HT-29 (cell line): ENCODE results near the gene DBN1. TPM values are rescaled to one million over a fixed set of nuclear protein-coding genes. Genes with fewer than 3 reads are reported as not detected.

Experiments used
- DNase-seq: peaks from one replicate; pipeline ENCODE4 v3.0.0-alpha.2; 2015; ENCODE audit warnings: low spot score
- total RNA-seq: library from RNA; depleted of rRNA; stranded (reverse); fragments of >200 nt; shearing (Covaris generic); gene quantifications from 2 replicates; pipeline ENCODE4 v1.2.3, GENCODE V29; 2014

Gene DBN1
- total RNA-seq, 1 experiment from 2014 or later = 12.9 TPM

DNA sequence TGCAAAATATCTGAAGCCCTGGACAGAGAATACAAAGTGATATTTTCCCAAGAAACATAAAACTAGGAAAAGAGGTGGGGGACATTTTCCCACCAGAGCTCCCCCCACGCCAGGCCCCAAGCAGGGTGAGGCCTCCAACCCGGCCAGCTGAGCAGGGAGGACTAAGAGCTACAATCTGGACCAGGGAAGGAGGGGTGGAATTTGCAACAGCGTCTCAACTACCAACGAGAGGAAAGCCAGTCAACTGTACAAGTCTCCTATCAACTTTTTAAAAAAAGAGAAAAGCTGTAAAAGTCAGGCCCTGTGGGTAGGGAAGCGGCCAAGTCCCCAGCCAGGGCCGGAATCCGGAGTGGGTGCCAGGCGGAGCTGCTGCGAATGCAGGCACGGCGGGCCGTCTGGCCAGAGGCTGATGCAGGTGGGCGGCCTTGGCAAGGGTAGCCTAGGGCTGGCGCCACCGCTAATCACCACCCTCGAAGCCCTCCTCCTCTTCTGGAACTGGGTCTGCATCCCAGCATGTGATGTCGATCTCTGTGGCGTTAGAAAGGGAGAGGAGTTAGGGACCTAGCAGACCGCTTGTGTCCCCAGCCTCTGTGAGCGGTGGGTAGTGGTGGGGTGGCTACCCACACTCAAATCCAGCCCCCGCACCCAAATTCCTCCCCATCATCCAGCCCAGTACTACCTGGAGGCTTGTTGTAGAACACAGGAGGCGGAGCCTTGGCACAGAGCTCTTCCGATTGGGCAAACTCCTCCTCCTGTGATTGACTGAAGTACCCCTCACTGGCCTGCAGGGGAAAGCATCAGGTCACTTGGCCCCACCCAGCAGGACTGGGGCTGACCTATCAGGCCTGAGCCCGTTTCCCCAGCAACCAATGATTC is 16.2 kb downstream of the DBN1 start:
- peak; percentile 95 for DNase-seq

DNA sequence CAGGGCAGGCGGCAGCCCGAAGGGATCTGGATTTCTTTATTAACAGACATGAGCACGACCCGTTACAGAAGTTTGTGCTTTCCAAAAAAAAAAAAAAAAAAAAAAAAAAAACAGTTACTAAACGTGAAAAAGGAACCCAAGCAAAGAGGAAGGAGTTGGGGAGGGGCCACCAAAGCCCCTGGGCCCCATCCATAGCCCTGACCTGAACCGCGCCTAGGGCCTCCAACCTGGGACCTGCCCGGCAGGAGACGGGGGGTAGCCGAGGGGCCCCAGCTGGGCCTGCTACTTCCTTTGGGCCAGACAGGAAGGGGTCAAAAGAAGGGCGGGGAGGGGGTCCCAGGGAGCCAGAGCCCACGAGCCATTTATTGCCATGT is 16.9 kb downstream of the DBN1 start:
- DNase-seq = no peak

DNA sequence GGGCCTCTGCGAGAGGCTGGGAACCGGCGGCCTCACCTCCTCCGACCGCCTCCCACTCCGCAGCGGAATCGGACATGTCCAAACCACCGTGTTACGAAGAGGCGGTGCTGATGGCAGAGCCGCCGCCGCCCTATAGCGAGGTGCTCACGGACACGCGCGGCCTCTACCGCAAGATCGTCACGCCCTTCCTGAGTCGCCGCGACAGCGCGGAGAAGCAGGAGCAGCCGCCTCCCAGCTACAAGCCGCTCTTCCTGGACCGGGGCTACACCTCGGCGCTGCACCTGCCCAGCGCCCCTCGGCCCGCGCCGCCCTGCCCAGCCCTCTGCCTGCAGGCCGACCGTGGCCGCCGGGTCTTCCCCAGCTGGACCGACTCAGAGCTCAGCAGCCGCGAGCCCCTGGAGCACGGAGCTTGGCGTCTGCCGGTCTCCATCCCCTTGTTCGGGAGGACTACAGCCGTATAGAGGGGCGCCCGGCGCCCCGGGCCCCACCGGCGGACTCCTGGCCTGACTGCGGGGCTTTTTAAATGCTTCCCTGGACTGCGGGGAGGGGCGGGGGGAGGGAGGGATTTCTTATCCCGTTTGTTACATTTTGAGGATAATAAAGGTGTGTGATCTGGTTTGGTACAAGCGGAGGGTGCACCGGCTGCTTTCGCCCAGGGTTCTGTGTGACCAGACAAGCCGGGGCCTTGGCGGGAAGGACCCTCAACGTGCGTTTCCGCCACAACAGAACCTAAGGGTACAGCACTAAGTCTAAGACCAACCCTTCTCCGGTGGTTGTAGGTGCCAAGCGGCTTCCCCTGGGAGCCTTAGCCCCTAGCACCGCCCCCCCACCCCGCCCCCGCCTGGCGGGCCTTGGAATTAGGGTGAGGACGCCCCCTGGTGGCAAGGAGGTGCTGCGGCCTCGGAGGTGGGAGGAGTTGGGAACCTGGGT is 17.5 kb downstream of the DBN1 start:
- DNase-seq = peak; percentile 94

DNA sequence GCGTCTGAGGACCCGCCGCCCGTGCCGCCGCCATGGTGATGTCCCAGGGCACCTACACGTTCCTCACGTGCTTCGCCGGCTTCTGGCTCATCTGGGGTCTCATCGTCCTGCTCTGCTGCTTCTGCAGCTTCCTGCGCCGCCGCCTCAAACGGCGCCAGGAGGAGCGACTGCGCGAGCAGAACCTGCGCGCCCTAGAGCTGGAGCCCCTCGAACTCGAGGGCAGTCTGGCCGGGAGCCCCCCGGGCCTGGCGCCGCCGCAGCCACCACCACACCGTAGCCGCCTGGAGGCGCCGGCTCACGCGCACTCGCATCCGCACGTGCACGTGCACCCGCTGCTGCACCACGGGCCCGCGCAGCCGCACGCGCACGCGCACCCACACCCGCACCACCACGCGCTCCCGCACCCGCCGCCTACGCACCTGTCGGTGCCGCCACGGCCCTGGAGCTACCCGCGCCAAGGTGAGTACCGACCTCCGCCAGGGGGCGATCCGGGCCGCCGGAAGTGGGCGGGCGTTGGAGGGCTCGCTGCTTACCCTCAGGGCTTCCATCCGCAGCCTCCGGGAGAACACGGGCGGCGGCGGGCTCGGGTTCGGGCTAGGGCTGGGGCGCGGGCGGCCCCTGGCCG is 18.3 kb downstream of the DBN1 start:
- DNase-seq = peak; percentile 88

DNA sequence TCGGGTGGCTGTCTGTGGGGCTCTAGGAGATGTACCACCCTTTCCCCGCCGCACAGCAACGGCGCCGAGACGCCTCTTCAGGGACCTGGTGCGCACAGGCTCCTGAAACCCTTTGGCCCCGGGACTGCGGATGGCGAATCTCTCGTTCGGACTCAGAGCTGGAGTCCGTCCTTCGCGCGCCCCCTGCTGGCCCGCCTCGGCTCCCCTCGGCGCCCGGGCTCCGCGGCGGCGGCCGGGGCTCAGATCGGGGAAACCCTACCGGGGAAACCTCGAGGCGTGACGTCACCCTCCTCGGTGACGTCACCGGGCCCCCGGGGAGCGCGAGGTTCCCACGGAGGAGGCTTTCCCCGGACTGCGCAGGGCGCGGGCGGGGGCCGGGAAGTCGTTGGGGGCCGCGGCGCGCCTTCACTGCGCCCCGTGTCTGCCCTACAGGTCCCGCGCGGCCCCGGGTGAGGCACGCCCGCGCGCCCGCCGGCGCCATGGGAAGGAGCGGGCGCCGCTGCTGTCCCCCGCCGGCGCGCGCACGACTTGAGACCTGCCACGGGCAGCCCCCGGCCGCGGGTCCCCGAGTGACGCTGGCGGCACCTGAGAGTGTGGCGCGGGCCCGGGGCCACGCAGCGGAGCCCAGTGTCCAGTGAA is 18.9 kb downstream of the DBN1 start:
- peak; percentile 94 for DNase-seq

DNA sequence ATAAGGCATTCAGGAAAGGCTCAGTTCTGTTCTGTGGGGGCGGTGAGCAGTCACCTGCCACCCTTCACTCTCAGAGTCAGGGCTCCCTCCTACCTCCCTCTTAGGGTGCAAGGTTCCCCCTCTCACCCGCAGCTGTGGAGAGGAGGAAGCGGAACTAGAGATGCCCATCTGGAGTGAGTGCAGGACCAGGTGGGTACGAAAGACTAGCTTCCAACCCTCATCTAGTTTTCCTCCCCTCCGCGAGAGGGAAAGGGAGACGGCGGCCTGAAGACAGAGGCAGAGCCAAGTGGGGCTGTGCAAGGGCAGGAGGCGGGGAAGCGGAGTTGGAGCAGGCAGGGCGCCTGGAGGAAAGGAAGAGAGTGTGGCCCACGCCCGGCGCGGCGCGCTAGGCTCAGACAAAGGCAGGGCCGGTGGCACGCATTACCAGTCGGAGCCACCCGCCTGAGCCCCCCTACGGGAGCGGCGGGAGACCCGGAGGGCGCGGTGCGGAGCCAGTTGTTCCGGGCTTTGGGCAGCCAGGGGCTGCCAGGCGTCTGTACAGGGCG is 19.5 kb downstream of the DBN1 start:
- peak; percentile 49 for DNase-seq

DNA sequence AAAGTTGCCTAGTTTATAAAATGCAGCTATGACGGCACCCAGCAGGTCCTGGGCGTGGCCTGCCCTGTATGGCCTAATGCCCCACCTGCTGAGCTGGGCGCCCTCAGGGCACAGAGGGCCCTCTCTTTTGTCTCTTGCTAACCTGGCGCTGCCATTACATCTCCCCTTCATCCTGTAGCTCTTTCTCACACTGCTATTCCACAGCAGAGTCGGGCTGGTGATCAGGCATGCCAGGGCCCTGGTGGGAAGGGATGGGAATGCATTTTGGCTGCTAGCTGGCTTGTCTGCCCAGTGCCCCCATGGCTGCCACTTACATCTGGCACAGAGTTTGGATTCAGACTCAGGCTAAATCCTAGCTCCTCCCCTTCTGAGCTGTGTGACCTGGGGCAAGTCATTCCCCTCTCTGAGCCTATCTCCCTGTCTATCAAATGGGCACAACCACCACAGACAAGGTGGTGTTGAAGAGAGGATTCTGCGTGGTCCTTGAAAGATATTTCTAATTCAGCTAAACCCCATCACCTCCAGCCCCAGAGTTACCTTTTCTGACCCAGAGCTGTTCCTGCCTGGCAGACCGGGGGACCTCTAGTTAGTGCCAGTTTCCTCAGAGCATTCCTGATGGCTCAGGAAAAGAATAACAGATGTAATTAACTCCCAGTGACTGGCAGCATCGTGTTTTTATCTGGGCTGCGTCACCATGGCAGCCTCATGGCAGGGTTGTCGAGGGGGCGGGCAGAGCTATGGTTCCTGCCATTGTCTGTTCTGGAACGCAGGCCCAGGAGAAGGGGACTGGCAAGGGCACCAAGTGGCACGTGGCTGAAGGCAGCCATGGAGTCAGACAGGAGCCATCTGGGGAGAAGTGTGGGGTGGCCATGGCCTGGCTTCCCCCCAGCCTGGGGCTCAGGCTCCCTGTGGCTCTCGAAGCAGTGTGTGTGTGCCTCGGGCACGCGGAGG is 20.5 kb downstream of the DBN1 start:
- no peak for DNase-seq

DNA sequence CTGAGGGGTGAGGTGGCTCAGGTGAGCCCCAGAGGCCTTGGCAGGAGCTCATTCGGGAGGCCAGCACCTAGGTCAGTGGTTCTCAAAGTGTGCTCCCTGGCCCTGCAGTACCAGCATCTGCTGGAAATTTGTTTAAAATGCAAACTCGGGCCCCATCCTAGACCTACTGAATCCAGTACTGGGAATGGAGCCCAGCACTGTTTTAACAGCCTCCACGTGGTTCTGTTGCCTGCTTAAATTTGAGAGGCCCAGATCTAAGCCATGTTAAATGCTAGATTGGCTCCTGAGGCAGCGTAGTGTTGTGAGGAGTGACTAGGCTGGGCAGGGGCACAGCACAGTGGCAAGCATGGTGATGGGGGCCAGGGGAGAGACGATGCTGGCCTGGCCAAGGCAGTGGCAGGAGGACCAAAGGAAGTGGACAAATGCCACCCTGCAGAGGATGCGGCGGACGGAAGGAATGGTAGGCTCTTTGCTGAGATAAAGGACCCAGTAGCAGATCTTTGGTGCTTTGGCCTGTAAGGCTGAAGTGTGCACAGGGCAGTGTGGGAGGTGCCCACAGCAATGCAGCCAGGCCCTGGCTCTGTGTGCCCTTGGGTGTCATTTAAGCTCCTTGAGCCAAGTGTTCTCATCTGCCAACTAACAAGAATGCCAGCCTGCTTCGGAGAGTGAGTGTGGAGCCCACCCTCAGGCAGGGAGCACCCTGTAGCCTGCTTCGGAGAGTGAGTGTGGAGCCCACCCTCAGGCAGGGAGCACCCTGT is 22.6 kb downstream of the DBN1 start:
- DNase-seq = no peak

DNA sequence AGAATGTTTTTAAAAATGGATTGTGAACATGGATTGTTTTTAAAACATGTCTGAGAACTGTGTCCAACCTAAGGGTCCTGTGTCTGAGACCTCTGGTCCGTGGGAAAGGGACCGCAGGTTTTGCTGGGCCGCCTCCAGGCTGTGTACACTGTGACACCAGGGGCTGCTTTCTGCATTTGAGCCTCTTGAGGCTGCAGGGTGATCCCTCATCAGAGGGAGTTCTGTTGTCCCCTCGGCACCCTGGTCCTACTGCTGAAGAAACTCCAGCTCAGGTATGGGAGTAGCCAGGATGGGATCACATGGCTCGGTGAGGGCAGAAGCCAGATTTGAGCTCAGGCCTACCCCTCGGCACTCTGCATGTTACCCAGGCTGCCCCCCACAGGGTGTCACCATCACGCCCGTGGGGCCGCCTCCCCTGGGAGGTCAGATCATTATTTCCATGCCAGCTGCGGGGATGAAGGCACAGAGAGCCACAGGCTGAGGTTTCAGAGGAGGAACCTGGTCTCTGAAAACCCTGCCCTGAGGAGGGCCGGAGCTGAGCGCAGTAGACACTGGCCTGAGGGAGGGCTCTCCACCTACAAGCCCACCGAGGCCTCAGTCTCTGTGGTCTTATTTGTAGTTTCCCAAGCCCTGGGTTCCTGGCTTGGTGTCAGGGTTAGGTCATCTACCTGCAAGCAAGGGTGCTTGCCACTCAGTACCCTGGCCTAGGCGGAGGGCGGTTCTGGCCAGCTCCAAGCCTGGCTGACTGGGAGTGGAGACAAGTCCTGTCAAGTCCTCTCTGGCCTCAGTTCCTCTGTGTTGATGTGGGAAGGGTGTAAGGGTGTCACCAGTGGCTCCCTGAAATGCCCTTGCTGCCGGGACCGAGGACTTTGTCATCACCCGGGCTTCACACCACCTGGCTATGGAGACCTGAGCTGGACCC is 24.0 kb downstream of the DBN1 start:
- DNase-seq = no peak

DNA sequence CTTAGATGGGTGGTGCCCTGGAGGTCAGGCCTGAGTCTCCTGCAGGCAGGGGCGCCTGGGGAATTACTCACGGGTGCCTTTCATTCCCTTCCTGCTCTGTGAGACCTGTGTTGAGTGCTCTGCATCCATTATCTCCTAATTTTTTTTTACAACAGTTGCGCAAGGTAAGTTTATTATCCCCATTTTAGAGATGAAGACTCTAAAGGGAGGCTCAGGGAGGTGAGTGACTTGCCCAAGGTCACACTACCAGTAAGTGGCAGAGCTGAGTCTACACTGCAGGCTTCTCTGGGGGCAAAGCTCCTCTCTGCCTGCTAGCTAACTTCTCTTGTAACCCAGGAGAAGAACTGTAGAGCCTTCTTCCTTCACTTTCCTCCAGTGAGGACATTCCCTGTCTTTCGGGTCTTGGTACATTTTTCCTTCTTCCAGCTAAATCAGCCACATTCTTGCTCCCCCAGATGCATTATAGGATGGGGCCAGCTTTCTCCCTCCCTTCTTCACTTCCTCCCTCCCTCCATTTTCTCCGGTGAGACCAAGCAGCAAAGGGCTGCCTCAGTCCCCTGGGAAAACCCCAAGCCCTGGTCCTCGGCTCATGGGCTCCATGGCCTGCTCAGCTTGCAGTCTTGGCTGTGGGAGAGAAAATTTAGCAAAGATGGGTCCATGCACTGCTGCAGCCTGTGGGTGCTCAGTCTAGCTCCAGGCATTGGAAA is 25.0 kb downstream of the DBN1 start:
- DNase-seq = no peak

DNA sequence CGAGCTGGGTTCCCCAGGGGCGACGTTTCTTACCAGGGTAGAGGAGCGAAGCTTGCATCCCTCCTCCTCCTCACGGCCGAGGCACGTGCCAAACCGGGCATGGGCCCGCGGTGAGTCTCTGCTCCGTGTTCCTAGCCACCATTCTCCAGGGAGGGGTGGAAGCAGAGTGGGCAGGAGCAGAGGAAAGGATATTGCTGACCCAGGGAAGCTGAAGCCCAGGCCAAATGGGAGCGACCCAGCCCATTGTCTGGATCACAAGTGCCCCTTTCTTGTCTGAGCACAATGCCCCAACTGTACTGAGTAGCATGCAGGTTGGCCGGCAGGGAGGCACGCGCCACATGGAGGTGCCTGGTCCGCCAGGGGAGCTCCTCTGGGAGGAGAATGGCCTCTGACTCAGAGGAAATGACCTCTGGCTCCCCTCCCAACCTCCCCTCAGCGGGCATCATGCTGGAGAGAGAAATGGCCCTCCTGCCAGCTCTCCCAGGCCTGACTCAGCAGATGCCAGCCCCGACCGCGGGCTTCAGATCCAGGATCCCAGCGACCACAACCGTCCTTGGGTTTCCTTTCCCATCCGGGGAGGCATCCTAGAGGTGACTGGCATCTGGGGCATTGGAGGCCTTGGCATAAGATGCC is 25.7 kb downstream of the DBN1 start:
- peak; percentile 82 for DNase-seq

DNA sequence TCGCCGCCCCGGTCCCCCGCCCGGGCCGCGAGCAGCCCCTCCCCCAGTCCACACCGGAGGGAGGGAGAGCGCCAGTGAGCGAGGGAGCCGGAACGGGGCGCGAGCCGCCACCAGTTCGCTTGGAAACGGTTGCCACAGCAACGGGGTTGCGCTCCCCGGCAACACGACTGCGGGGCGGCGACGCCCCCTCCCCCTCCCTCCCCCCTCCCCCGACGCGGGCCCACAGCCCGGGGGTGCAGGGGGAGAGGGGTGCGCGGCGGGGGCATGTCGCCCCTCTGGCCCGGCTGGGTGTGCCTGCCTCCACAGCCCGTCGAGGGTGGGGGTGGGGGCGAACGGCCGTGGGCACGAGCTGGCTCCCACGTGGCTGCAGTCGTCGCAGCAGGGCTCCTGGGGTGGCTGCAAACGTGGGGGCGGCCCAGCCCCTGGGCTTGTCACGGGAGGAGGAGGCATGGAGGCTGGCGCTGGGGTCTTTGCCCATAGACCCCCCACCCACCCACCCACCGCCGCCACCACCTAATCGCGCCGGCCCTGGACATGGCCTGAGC is 26.3 kb downstream of the DBN1 start:
- peak; percentile 79 for DNase-seq

DNA sequence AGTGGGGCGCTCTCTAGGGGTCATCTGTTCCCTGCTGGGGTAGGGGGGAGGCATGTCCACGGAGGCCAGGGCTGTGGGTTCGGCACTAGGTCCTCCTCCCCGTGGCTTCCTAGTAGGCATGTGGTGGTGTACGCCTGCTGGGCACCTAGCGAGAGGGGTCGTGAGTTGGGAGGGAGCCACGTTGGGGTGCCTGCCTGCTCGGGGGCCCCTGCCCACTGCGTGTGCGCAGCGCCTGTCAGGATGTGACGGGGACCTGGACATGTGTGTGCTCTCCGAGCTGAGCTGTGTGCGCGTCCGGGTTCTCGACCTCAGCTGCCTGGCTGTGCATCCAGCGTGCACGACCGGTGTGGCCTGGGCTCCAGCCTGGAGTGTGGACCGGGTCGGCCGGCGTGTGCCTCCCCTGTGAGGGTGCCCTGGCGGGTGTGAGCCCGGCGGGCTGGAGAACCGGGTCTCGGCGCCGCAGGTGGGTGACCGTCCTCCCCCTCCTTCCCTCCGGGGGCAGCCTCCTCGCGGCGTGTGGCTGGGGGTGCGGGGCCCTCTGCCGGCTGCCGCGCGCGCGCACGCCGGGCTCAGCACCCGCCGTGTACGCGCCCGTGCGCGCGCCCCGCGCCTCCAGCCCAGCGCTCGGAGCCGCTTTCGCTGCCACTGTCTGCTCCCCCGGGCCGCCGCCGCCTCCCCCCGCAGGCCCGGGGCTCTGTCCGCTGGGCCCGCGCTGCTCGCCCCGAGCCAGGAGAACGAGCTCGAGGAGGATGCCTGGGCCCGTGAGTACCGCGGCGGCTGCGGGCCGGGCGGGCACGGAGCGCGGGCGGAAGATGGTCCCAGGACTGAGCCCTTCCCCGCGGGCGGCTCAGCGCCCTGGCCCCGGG is 27.0 kb downstream of the DBN1 start, which contains the start of gene PRR7:
Gene PRR7, plus strand, starts transcription at position 615 of the 866 bp plus-strand sequence. CDS start 8,254 bp downstream, outside the sequence.
- DNase-seq = peak; percentile 81

DNA sequence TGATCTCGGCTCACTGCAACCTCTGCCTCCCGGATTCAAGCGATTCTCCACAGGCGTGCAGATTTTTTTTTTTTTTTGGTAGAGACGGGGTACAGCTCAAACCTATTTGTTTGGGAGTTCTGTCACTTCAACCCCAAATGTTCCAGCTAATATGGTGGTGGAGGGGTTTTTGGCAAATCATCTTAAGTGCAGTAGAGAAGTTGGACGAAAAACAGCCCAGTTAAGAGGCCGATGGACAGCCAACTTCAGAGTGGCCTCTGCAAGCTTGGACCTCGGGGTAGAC is 27.6 kb downstream of the DBN1 start:
- no peak for DNase-seq

DNA sequence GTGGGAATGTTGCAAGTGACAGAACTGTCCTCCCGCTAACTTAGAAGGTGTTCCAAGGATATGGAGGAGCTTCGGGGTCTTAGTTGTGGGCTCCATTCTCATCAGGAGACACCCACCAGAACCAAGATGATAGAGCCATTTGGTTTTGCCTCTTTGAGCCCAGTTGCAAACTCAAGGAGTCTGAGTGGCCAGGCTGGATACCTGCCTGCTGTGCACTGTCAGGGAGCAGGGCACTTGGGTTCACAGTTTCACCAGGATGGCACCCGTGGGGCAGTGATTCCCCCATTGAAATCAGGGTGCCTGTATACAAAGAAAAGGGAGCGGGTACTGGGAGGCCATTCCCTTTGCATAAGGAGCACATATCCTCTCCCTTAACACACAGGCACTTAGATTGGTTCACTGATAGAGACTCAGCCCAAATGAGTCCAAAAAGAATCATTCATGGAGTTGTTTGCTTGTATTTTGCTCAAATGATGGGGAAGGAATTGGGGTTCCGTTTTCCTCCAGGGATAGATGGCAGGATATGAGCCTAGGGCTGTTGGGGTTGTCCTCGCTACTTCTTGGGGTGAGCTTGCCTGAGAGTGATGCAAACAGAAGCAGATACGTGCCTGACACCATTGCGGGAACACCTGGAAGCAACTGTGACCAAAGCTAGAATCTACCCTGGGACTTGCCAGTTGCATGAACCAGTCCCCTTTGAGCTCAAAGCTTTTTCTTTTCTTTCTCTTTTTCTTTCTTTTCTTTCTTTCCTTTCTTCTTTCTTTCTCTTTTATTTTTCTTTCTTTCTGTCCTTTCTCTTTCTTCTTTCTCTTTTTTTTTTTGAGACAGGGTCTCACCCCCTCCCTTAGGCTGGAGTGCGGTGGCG is 28.1 kb downstream of the DBN1 start:
- DNase-seq = no peak
